ENCODE measurements around the gene PTOV1. TPM values are rescaled to one million over a fixed set of nuclear protein-coding genes. Genes with fewer than 3 reads are reported as not detected.

Gene PTOV1
- total and polyA plus RNA-seq, 2 of the 13 experiments (the other 11 are each of a cell fraction or from before 2014, with no cell fraction given), result 63.5 to 68.5 TPM

DNA sequence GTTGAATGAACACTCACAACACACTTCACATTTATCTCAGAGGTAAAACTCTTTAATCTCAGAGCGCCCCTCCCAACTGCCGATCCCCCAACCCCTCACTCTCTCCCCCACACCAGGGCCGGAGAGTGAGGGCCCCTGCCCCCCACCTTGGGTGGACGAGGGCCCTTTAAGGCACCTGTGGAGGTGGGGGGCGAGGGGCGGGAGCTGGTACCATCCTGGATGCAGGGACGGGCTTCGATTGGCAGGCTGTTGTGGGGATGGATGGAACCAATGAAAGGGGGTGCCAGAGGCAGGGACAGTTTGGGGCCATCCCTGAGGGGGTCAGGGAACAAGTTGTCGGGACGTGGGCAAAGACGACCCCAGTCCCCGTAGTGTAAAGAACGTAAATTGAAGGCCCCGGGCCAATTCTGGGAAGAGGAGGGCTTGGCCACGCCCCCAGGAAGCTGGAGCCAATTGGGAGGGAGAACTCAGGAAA is 18.1 kb downstream of the PTOV1 start (continued):
- TF ChIP-seq, protein P1, sequence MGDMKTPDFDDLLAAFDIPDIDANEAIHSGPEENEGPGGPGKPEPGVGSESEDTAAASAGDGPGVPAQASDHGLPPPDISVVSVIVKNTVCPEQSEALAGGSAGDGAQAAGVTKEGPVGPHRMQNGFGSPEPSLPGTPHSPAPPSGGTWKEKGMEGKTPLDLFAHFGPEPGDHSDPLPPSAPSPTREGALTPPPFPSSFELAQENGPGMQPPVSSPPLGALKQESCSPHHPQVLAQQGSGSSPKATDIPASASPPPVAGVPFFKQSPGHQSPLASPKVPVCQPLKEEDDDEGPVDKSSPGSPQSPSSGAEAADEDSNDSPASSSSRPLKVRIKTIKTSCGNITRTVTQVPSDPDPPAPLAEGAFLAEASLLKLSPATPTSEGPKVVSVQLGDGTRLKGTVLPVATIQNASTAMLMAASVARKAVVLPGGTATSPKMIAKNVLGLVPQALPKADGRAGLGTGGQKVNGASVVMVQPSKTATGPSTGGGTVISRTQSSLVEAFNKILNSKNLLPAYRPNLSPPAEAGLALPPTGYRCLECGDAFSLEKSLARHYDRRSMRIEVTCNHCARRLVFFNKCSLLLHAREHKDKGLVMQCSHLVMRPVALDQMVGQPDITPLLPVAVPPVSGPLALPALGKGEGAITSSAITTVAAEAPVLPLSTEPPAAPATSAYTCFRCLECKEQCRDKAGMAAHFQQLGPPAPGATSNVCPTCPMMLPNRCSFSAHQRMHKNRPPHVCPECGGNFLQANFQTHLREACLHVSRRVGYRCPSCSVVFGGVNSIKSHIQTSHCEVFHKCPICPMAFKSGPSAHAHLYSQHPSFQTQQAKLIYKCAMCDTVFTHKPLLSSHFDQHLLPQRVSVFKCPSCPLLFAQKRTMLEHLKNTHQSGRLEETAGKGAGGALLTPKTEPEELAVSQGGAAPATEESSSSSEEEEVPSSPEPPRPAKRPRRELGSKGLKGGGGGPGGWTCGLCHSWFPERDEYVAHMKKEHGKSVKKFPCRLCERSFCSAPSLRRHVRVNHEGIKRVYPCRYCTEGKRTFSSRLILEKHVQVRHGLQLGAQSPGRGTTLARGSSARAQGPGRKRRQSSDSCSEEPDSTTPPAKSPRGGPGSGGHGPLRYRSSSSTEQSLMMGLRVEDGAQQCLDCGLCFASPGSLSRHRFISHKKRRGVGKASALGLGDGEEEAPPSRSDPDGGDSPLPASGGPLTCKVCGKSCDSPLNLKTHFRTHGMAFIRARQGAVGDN (CRISPR knock-in tag; IDR thresholded peaks at IDR 0.05), result no peak
- TF ChIP-seq ZNF670 (CRISPR knock-in tag; IDR thresholded peaks at IDR 0.05; ENCODE audit: borderline replicate concordance) (no peak), CREM (IDR thresholded peaks at IDR 0.05) (no peak), CREM (CRISPR knock-in tag; IDR thresholded peaks at IDR 0.05) (no peak), RARA (CRISPR knock-in tag; IDR thresholded peaks at IDR 0.05) (no peak), ZNF44 (CRISPR knock-in tag; IDR thresholded peaks at IDR 0.05) (no peak), ZNF775 (CRISPR knock-in tag; IDR thresholded peaks at IDR 0.05; ENCODE audit: borderline replicate concordance) (no peak), ZFAT (CRISPR knock-in tag; conservative IDR thresholded peaks at IDR 0.05) (no peak), PCBP2 (optimal IDR thresholded peaks at IDR 0.05; ENCODE audit: low read depth, low read length, poor library complexity, severe bottlenecking) (no peak), ZNF709 (CRISPR knock-in tag; IDR thresholded peaks at IDR 0.05) (no peak), PATZ1 (CRISPR knock-in tag; IDR thresholded peaks at IDR 0.05) (peak; percentile 78), JUN (CRISPR knock-in tag; IDR thresholded peaks at IDR 0.05) (no peak), ZBTB38 (CRISPR knock-in tag; IDR thresholded peaks at IDR 0.05) (no peak)
- TF ChIP-seq, protein P2, sequence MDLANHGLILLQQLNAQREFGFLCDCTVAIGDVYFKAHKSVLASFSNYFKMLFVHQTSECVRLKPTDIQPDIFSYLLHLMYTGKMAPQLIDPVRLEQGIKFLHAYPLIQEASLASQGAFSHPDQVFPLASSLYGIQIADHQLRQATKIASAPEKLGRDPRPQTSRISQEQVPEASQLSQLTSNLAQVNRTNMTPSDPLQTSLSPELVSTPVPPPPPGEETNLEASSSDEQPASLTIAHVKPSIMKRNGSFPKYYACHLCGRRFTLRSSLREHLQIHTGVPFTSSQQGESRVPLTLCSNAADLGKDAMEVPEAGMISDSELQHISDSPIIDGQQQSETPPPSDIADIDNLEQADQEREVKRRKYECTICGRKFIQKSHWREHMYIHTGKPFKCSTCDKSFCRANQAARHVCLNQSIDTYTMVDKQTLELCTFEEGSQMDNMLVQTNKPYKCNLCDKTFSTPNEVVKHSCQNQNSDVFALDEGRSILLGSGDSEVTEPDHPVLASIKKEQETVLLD (CRISPR knock-in tag; IDR thresholded peaks at IDR 0.05; ENCODE audit: low read depth), result 0 out of 2 replicates have a peak, but pooled peaks have one; percentile 27

Measured in HepG2 (cell line).